ENCODE measurements around the gene TMEM63C.

Gene TMEM63C

DNA sequence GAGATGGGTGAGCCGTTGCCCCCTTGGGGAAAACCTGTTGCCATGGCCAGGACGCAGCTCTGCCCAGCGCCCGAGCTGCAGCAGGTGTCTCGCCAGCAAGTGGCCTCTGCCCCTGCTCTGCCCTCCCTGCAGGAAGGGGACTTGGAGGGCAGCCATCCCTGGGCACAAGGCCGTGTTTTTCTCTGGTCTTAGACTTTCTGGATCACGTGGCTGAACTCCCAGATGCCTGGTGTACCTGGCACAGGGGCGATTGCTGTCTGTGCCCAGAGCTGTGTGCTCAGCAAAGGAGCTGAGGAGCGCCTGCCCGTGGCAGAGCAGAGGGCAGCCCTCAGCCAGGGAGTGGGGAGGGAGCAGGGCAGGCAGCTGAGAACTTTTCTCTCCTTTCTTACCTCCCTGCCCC is 38.0 kb downstream of the TMEM63C start:
- no peaks in the 10 kb centered on the region for H3K4me1 ChIP-seq (ENCODE audit: control insufficient read depth, insufficient read depth, low read length)
- no peak overlapping the region for H3K4me3 ChIP-seq (ENCODE audit: low read depth, low read length)
- no peaks in the 10 kb centered on the region for H3K36me3 ChIP-seq (ENCODE audit: control insufficient read depth in 2 of 2, insufficient read depth in 1 of 2, low read length in 2 of 2)
- H3K9me3 ChIP-seq (ENCODE audit: control insufficient read depth, insufficient read depth, low read depth, low read length): no peaks in the 10 kb centered on the region
- H3K27ac ChIP-seq (ENCODE audit: extremely low read depth, low read depth, low read length): no peak overlapping the region
- POLR2A ChIA-PET: no interaction called here
- TF ChIP-seq ZNF133 (tag by site-specific recombination; IDR thresholded peaks at IDR 0.05) (no peak), ZNF664 (tag by site-specific recombination; IDR thresholded peaks at IDR 0.05) (no peak), ZNF76 (tag by site-specific recombination; IDR thresholded peaks at IDR 0.05; ENCODE audit: borderline replicate concordance, low read depth) (no peak), ZNF433 (tag by site-specific recombination; IDR thresholded peaks at IDR 0.05; ENCODE audit: low read depth) (no peak)
- CTCF ChIA-PET: interaction anchor here (0.7 to 0.9 kb wide), 2 partner anchors 48 to 80 kb away, joined by 3 read pairs; no protein-coding TSS in a partner anchor

DNA sequence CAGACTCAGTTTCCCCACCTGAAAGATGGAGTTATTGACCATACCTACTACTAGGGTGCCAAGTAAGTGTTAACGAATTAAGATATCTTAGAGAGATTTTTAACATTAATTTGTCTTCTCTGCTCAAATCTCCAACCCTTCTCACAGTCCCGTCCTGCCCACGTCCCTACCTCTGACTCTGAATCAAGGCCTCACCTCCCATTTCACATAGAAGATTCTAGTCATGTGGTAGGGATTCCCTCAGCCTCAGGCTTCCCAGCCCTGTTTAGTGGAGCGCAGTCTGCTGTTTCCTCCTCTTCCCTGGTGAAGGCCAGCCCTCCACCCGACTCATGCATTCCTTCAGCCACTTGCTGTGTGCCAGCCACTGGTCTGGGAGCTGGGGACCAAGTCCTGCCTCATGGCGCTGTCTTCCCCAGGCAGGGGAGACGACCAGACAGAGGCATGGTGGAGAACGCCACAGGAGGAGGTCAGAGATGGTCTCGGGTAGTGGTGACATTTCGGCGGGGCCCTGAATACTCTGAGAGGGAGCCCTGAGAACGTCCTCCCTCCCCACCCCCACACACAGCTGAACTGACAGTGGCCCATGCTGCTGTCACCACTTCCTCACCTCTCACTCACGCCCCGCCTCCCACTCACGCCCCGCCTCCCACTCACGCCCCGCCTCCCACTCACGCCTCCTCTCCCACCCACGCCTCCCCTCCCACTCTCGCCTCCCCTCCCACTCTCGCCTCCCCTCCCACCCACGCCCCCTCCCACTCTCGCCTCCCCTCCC is 38.8 kb downstream of the TMEM63C start:
- H3K4me1 ChIP-seq (ENCODE audit: control insufficient read depth, insufficient read depth, low read length): no peaks in the 10 kb centered on the region
- CTCF ChIA-PET: no interaction called here
- no peak overlapping the region for H3K27ac ChIP-seq (ENCODE audit: extremely low read depth, low read depth, low read length)
- POLR2A ChIA-PET: no interaction called here
- H3K4me3 ChIP-seq (ENCODE audit: low read depth, low read length): no peak overlapping the region
- no peaks in the 10 kb centered on the region for H3K9me3 ChIP-seq (ENCODE audit: control insufficient read depth, insufficient read depth, low read depth, low read length)
- TF ChIP-seq ZNF175 (tag by site-specific recombination; IDR thresholded peaks at IDR 0.05) (no peak), ZFHX2 (tag by site-specific recombination; conservative IDR thresholded peaks at IDR 0.05) (peak; percentile 34)
- H3K36me3 ChIP-seq (ENCODE audit: control insufficient read depth in 2 of 2, insufficient read depth in 1 of 2, low read length in 2 of 2): no peaks in the 10 kb centered on the region

DNA sequence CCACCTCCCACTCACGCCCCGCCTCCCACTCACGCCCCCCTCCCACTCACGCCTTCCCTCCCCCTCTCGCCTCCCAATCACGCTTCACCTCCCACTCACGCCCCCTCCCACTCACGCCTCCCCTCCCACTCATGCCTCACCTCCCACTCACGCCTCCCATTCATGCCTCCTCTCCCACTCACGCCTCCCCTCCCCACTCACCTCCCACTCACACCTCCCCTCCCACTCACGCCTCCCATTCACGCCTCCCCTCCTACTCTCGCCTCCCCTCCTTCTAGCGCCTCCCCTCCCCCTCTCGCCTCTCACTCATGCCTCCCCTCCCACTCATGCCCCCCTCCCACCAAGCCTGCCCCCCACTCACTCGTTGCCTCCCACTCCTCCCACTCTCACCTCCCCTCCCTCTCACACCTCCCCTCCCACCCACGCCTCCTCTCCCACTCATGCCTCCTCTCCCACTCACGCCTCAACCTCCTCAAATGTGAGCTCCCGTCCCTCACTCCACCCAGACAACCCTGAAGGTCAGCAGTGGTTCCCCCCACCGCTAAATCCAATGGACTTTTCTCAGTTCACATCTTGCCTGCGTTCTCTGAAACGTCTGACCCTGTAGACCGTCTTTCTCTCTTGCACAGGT is 39.8 kb downstream of the TMEM63C start:
- ChIA-PET POLR2A (no interaction called here), CTCF (interaction anchor here (1.6 kb wide), 1 partner anchor 8 kb away, joined by 7 read pairs; no protein-coding TSS in a partner anchor)
- Histone ChIP-seq H3K4me3 (ENCODE audit: low read depth, low read length) (no peak overlapping the region), H3K36me3 (ENCODE audit: control insufficient read depth in 2 of 2, insufficient read depth in 1 of 2, low read length in 2 of 2) (no peaks in the 10 kb centered on the region), H3K9me3 (ENCODE audit: control insufficient read depth, insufficient read depth, low read depth, low read length) (no peaks in the 10 kb centered on the region), H3K27ac (ENCODE audit: extremely low read depth, low read depth, low read length) (no peak overlapping the region), H3K4me1 (ENCODE audit: control insufficient read depth, insufficient read depth, low read length) (no peaks in the 10 kb centered on the region)
- no peak for TF ChIP-seq MYNN (tag by site-specific recombination; IDR thresholded peaks at IDR 0.05; ENCODE audit: borderline replicate concordance)
- peak; percentile 94 for TF ChIP-seq ZFHX2 (tag by site-specific recombination; conservative IDR thresholded peaks at IDR 0.05)
- TF ChIP-seq SP3 (tag by site-specific recombination; IDR thresholded peaks at IDR 0.05): no peak
- TF ChIP-seq HOXD13 (CRISPR knock-in tag; IDR thresholded peaks at IDR 0.05; ENCODE audit: borderline replicate concordance): no peak
- TF ChIP-seq, protein P1, sequence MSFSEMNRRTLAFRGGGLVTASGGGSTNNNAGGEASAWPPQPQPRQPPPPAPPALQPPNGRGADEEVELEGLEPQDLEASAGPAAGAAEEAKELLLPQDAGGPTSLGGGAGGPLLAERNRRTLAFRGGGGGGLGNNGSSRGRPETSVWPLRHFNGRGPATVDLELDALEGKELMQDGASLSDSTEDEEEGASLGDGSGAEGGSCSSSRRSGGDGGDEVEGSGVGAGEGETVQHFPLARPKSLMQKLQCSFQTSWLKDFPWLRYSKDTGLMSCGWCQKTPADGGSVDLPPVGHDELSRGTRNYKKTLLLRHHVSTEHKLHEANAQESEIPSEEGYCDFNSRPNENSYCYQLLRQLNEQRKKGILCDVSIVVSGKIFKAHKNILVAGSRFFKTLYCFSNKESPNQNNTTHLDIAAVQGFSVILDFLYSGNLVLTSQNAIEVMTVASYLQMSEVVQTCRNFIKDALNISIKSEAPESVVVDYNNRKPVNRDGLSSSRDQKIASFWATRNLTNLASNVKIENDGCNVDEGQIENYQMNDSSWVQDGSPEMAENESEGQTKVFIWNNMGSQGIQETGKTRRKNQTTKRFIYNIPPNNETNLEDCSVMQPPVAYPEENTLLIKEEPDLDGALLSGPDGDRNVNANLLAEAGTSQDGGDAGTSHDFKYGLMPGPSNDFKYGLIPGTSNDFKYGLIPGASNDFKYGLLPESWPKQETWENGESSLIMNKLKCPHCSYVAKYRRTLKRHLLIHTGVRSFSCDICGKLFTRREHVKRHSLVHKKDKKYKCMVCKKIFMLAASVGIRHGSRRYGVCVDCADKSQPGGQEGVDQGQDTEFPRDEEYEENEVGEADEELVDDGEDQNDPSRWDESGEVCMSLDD (tag by site-specific recombination; IDR thresholded peaks at IDR 0.05): no peak
- no peak for TF ChIP-seq ZNF175 (tag by site-specific recombination; IDR thresholded peaks at IDR 0.05)
- no peak for TF ChIP-seq ZNF132 (tag by site-specific recombination; IDR thresholded peaks at IDR 0.05; ENCODE audit: borderline replicate concordance)
- peak; percentile 90 for TF ChIP-seq EGR2 (tag by site-specific recombination; IDR thresholded peaks at IDR 0.05; ENCODE audit: low read depth)
- no peak for TF ChIP-seq ZFP3 (tag by site-specific recombination; IDR thresholded peaks at IDR 0.05; ENCODE audit: low read depth)
- TF ChIP-seq HOXC10 (CRISPR knock-in tag; IDR thresholded peaks at IDR 0.05): no peak
- no peak for TF ChIP-seq OSR2 (tag by site-specific recombination; IDR thresholded peaks at IDR 0.05)
- TF ChIP-seq, protein P2, sequence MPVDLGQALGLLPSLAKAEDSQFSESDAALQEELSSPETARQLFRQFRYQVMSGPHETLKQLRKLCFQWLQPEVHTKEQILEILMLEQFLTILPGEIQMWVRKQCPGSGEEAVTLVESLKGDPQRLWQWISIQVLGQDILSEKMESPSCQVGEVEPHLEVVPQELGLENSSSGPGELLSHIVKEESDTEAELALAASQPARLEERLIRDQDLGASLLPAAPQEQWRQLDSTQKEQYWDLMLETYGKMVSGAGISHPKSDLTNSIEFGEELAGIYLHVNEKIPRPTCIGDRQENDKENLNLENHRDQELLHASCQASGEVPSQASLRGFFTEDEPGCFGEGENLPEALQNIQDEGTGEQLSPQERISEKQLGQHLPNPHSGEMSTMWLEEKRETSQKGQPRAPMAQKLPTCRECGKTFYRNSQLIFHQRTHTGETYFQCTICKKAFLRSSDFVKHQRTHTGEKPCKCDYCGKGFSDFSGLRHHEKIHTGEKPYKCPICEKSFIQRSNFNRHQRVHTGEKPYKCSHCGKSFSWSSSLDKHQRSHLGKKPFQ (tag by site-specific recombination; IDR thresholded peaks at IDR 0.05): 0 out of 2 replicates have a peak, but pooled peaks have one; percentile 35
- TF ChIP-seq ZNF792 (tag by site-specific recombination; IDR thresholded peaks at IDR 0.05): no peak
- no peak for TF ChIP-seq ZNF785 (tag by site-specific recombination; IDR thresholded peaks at IDR 0.05)
- TF ChIP-seq, protein P3, sequence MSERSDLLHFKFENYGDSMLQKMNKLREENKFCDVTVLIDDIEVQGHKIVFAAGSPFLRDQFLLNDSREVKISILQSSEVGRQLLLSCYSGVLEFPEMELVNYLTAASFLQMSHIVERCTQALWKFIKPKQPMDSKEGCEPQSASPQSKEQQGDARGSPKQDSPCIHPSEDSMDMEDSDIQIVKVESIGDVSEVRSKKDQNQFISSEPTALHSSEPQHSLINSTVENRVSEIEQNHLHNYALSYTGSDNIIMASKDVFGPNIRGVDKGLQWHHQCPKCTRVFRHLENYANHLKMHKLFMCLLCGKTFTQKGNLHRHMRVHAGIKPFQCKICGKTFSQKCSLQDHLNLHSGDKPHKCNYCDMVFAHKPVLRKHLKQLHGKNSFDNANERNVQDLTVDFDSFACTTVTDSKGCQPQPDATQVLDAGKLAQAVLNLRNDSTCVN (tag by site-specific recombination; optimal IDR thresholded peaks at IDR 0.05): no peak
- no peak for TF ChIP-seq ZNF354C (tag by site-specific recombination; IDR thresholded peaks at IDR 0.05; ENCODE audit: borderline replicate concordance, low read depth)
- no peak for TF ChIP-seq SETDB1 (IDR thresholded peaks at IDR 0.05; ENCODE audit: insufficient read length, low read length)
- TF ChIP-seq, protein P4, sequence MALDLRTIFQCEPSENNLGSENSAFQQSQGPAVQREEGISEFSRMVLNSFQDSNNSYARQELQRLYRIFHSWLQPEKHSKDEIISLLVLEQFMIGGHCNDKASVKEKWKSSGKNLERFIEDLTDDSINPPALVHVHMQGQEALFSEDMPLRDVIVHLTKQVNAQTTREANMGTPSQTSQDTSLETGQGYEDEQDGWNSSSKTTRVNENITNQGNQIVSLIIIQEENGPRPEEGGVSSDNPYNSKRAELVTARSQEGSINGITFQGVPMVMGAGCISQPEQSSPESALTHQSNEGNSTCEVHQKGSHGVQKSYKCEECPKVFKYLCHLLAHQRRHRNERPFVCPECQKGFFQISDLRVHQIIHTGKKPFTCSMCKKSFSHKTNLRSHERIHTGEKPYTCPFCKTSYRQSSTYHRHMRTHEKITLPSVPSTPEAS (tag by site-specific recombination; IDR thresholded peaks at IDR 0.05): no peak
- TF ChIP-seq ZNF514 (tag by site-specific recombination; IDR thresholded peaks at IDR 0.05): no peak
- no peak for TF ChIP-seq ZNF266 (tag by site-specific recombination; IDR thresholded peaks at IDR 0.05; ENCODE audit: low read depth)
